Astrocyte (in vitro differentiated cells and primary cell): ENCODE results near the gene BMP7.

Experiments used
- EZH2 ChIP-seq: IDR thresholded peaks from 2 replicates; pipeline ENCODE4 v1.6.1; 2012; ENCODE audit warnings: mild to moderate bottlenecking, low read length, inconsistent platforms; ENCODE audit not compliant: insufficient read depth
- TF ChIP-seq, protein P1 (sequence below): IDR thresholded peaks from 2 replicates; pipeline ENCODE4 v1.5.1; 2011; ENCODE audit warnings: low read depth, mild to moderate bottlenecking, inconsistent platforms, low read length, moderate library complexity; ENCODE audit not compliant: insufficient read depth

DNA sequence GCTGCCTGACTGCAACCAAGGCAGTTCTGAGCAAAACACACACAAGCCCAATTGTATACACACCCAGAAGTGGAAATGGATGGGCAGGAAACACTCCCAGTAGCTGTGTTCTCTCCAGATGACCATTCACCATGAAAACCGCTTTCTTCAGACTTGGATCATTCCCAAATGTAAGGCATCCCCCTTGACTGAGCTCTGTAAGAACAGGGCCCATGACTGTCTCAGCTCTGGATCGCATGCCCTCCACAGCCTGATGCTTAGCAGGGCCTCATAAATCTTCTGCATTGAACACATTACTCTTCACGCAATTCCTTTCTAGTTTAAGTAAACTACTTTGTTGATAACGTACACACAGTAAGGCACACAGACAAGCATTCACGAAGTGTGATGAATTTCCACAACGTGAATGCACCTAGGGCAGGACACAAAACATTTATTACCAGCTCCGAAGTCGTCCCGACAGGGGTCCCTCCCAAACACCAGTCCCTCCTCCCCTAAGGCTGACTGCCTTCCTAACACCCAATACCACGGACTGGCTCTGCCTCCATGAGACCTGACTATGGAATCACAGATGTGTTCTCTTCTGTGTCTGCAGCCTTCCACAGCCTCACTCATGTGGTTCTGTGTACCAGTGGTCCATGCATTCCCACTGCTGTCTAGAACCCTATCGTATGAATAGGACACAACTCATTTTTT is 31.7 kb downstream of the BMP7 start:
- TF ChIP-seq, protein P1, sequence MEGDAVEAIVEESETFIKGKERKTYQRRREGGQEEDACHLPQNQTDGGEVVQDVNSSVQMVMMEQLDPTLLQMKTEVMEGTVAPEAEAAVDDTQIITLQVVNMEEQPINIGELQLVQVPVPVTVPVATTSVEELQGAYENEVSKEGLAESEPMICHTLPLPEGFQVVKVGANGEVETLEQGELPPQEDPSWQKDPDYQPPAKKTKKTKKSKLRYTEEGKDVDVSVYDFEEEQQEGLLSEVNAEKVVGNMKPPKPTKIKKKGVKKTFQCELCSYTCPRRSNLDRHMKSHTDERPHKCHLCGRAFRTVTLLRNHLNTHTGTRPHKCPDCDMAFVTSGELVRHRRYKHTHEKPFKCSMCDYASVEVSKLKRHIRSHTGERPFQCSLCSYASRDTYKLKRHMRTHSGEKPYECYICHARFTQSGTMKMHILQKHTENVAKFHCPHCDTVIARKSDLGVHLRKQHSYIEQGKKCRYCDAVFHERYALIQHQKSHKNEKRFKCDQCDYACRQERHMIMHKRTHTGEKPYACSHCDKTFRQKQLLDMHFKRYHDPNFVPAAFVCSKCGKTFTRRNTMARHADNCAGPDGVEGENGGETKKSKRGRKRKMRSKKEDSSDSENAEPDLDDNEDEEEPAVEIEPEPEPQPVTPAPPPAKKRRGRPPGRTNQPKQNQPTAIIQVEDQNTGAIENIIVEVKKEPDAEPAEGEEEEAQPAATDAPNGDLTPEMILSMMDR = no peak
- no peak for TF ChIP-seq EZH2
